Left lung (tissue), 10 donors: ENCODE measurements around the gene HIGD2A. TPM values are rescaled to one million over a fixed set of nuclear protein-coding genes. Genes with fewer than 3 reads are reported as not detected.

Experiments used
- ATAC-seq: fragments of 200-7000 bp; cut with Tn5 transposase; one replicate; pipeline ENCODE4 v1.9.1; 2020; ENCODE audit warnings: moderate library complexity
- DNase-seq, 4 donors: peaks; one replicate each; pipeline ENCODE4 v3.0.0-alpha.2; 2013 to 2020
- H3K27ac ChIP-seq, 2 donors: fragments of 200-600 bp; sonication (generic) in 1 of 2; one replicate each; pipeline versions ENCODE4 v1.5.0 to v1.8.0; 2020 to 2021
- H3K27me3 ChIP-seq, 2 donors: fragments of 200-600 bp; sonication (generic) in 1 of 2; one replicate each; pipeline versions ENCODE4 v1.5.0 to v1.8.0; 2020 to 2021
- H3K36me3 ChIP-seq, 2 donors: fragments of 200-600 bp; sonication (generic) in 1 of 2; one replicate each; pipeline versions ENCODE4 v1.5.0 to v1.8.0; 2020 to 2021
- H3K4me1 ChIP-seq, 2 donors: fragments of 200-600 bp; one replicate each; pipeline ENCODE4 v1.8.0; 2021
- H3K4me3 ChIP-seq, 2 donors: fragments of 200-600 bp; sonication (generic) in 1 of 2; one replicate each; pipeline versions ENCODE4 v1.5.0 to v1.8.0; 2020 to 2021; ENCODE audit warnings: mild to moderate bottlenecking in 1 of 2
- H3K9me3 ChIP-seq, 2 donors: fragments of 200-600 bp; sonication (generic) in 1 of 2; one replicate each; pipeline versions ENCODE4 v1.5.0 to v1.8.0; 2020 to 2021
- intact Hi-C, 2 donors: fragments of 100-400 bp; cut with DNase I; formaldehyde crosslinking; loops; one replicate each; pipeline versions ENCODE4 v1.11.2 to v1.14.2; 2022
- polyA plus RNA-seq, 6 donors: library from polyadenylated mRNA; unstranded; fragments of 120-200 nt; gene quantifications; one replicate each; pipeline ENCODE4 v1.2.1, GENCODE V29; 2013; ENCODE audit not compliant: insufficient read length in 6 of 6
- total RNA-seq, 2 donors: library from RNA; stranded (reverse); fragmentation: NEBNext Ultra II Directional; extraction: Animal tissue kit (Norgen Biotek cat#: 25700); gene quantifications; one replicate each; pipeline ENCODE4 v1.2.1, GENCODE V29; 2021
- TF ChIP-seq, protein P1 (sequence below), 2 donors: fragments of 200-600 bp; sonication (generic) in 1 of 2; IDR thresholded peaks; one replicate each; pipeline versions ENCODE4 v1.5.0 to v1.8.0; 2021; ENCODE audit warnings: antibody characterized with exemption in 2 of 2
- donor health status: DM: no; HTN: yes; CAD: no.
- donor health status: DM: no; HTN: no; CAD: no.

Gene HIGD2A
- total and polyA plus RNA-seq, 8 donors: 77.7 to 110 (median 88.8) TPM

DNA sequence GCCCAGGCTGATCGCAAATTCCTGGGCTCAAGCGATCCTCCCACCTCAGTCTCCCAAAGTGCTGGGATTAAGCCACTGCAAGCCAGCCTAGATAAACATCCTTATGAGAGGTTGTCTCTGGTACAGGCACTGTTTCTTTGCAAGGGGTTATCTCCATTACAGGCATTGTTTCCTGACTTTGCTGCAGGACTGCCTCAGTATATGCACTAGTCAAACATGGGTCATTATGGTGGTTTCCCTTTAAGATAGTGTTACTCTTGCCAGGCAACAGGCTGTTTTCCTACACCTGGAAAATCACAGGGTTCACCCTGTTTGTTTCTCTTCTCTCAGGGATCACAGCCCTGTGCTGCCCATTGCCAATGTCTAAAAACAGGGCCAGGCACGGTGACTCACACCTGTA lies 35.6 kb downstream of the HIGD2A start:
- Histone ChIP-seq H3K4me3 (no peak overlapping the region), H3K4me1 (no peaks in the 10 kb centered on the region), H3K9me3 (no peaks in the 10 kb centered on the region), H3K36me3 (no peaks in the 10 kb centered on the region), H3K27ac (no peak overlapping the region), H3K27me3 (no peaks in the 10 kb centered on the region)
- TF ChIP-seq, protein P1, sequence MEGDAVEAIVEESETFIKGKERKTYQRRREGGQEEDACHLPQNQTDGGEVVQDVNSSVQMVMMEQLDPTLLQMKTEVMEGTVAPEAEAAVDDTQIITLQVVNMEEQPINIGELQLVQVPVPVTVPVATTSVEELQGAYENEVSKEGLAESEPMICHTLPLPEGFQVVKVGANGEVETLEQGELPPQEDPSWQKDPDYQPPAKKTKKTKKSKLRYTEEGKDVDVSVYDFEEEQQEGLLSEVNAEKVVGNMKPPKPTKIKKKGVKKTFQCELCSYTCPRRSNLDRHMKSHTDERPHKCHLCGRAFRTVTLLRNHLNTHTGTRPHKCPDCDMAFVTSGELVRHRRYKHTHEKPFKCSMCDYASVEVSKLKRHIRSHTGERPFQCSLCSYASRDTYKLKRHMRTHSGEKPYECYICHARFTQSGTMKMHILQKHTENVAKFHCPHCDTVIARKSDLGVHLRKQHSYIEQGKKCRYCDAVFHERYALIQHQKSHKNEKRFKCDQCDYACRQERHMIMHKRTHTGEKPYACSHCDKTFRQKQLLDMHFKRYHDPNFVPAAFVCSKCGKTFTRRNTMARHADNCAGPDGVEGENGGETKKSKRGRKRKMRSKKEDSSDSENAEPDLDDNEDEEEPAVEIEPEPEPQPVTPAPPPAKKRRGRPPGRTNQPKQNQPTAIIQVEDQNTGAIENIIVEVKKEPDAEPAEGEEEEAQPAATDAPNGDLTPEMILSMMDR (IDR thresholded peaks at IDR 0.05): no peak
- intact Hi-C loops: no loop called here
- no peak for ATAC-seq
- DNase-seq: no peak

DNA sequence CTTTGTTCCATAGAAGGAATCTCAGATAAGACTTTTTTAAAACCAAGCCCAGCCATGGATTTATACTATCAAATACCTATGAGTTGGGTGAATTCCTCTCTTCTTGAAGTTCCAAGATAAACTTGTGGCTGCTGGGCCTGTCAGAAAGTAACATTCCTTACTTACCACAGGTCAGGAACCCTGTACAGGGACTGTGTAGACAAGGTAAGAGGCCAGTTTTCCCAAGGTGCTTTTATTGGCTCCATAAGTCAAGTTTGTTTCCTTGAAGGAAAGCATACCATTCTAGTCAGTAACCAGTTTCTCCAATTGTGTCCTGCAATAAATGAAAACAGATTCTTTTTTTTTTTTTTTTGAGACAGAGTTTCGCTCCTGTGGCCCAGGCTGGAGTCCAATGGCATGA lies 36.6 kb downstream of the HIGD2A start:
- H3K36me3 ChIP-seq: no peaks in the 10 kb centered on the region
- H3K4me1 ChIP-seq: no peaks in the 10 kb centered on the region
- H3K9me3 ChIP-seq: no peaks in the 10 kb centered on the region
- intact Hi-C loops: no loop called here
- no peak overlapping the region for H3K4me3 ChIP-seq
- TF ChIP-seq, protein P1 (IDR thresholded peaks at IDR 0.05): no peak
- no peaks in the 10 kb centered on the region for H3K27me3 ChIP-seq
- ATAC-seq (no peak), DNase-seq (no peak)
- no peak overlapping the region for H3K27ac ChIP-seq

DNA sequence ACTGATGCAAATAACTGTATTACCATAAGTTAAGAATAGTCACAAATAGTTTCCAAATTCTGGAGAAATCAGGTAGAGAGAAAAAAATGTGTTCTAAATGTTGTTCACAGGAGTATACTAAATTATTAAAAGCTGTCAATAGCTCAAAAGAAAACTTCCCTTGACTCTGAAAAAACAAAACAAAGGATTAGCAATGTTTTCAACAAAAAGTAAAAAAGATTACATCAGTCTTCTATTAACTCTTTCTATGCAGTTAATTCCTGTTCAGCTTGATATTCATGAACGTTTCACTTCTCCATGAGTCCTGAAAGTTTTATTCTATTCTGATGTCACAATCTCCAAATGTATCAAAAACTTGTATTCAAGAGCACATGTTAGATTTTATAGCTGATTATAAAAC lies 37.2 kb downstream of the HIGD2A start:
- no peaks in the 10 kb centered on the region for H3K9me3 ChIP-seq
- H3K27ac ChIP-seq: no peak overlapping the region
- ATAC-seq (no peak), DNase-seq (no peak)
- TF ChIP-seq, protein P1 (IDR thresholded peaks at IDR 0.05): no peak
- intact Hi-C loops: no loop called here
- H3K36me3 ChIP-seq: no peaks in the 10 kb centered on the region
- no peaks in the 10 kb centered on the region for H3K27me3 ChIP-seq
- no peaks in the 10 kb centered on the region for H3K4me1 ChIP-seq
- no peak overlapping the region for H3K4me3 ChIP-seq

DNA sequence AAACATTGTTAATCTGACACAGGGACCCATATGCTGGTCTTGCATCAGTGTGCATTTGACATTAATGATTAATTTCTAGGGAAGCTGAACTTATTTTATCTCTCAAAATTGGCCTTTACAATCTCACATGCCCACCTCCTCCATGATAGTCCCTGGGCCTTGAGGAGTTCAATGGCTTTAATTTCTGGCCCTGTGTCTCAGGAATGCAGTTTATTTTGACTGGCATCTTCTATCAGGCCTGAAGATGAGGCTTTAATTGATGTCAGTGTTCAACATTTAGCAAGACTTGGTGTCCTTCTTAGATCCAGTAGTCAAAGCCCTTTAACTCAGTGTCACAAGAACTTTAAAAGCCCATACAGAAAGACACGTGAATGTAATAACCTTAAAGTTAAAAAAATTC lies 38.3 kb downstream of the HIGD2A start:
- H3K27ac ChIP-seq: no peak overlapping the region
- H3K27me3 ChIP-seq: no peaks in the 10 kb centered on the region
- intact Hi-C loops: no loop called here
- H3K4me1 ChIP-seq: no peaks in the 10 kb centered on the region
- ATAC-seq (no peak), DNase-seq (no peak)
- TF ChIP-seq, protein P1 (IDR thresholded peaks at IDR 0.05): no peak
- no peak overlapping the region for H3K4me3 ChIP-seq
- H3K9me3 ChIP-seq: no peaks in the 10 kb centered on the region
- no peaks in the 10 kb centered on the region for H3K36me3 ChIP-seq

DNA sequence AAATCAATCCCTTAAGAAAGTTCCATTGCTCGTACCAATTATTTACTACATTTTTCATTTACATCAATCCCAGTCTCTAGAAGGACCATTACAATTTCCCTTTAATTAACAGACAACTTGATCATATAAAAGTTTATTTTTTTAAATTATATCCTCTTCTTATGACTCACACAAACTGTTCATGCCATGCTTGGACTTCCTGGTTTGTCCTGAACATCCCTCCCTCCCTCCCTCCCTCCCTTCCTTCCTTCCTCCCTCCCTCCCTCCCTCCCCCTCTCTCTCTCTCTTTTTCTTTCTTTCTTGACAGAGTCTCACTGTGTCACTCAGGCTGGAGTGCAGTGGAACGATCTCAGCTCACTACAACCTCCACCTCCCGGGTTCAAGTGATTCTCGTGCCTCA lies 39.4 kb downstream of the HIGD2A start:
- DNase-seq (no peak), ATAC-seq (no peak)
- Histone ChIP-seq H3K27me3 (no peaks in the 10 kb centered on the region), H3K9me3 (no peaks in the 10 kb centered on the region), H3K27ac (no peak overlapping the region), H3K4me3 (no peak overlapping the region), H3K4me1 (no peaks in the 10 kb centered on the region), H3K36me3 (no peaks in the 10 kb centered on the region)
- TF ChIP-seq, protein P1 (IDR thresholded peaks at IDR 0.05): no peak
- intact Hi-C loops: no loop called here
